Measurements from ENCODE around the gene KCNQ2. TPM values are rescaled to one million over a fixed set of nuclear protein-coding genes. Genes with fewer than 3 reads are reported as not detected.
"Not testable (repeated sequence)": the region's sequence is repeated elsewhere in the genome, so short reads cannot be mapped to it uniquely, and the experiment has no call there.

KCNQ2 gene
- polyA plus RNA-seq, 4 donors, result 0.27 to 1.4 (median 0.65) TPM; not detected in 1

DNA sequence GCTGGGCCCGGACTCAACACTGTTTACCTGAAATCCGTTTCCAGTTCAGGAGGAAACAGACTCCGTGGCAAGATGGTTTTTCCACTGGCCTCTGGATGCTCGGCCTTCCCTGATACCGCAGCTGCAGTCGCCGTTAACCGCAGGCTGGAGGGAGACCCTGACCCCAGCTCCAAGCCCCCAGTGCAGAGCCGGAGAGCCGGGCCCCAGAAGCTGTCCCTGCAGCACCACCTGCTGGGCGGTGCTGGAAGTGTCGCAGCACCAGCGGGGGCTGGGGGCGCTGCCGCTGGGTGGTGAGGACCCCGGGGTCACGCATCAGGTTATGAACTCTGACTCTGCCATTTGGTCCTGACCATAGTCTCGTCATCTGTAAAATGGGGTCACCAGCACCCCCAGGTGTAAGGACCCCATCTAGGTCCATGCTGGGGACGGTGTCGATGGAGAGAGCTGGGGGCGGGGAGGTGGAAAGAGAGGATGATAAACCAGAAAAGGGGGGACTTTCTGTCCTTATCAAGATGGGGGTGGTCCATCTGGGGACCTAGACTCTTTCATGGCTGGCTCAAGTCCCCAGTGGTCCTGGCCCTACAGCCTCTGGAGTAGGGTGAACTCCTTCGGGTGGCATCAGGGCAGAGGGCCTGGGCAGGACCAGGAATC lies 90.5 kb downstream of the KCNQ2 start:
- peak in 1 of 2 donors; percentile 39 for DNase-seq
- Histone ChIP-seq H3K9me3 (ENCODE audit: control insufficient read depth in 2 of 2, insufficient read depth in 1 of 2, low read depth in 1 of 2, low read length in 1 of 2) (peaks cover 0 to 11% of the 10 kb centered on the region in 2 donors), H3K27ac (ENCODE audit: low read depth in 1 of 3, low read length in 2 of 3) (no peak overlapping the region), H3K27me3 (ENCODE audit: control insufficient read depth in 3 of 3, insufficient read depth in 3 of 3, low read length in 3 of 3) (peaks cover 0 to 5% (median 4%) of the 10 kb centered on the region in 3 donors), H3K4me3 (ENCODE audit: low read depth in 1 of 3, low read length in 3 of 3) (no peak overlapping the region), H3K36me3 (ENCODE audit: control insufficient read depth in 3 of 3, insufficient read depth in 2 of 3, low read depth in 1 of 3, low read length in 3 of 3) (no peaks in the 10 kb centered on the region), H3K4me1 (ENCODE audit: control insufficient read depth in 3 of 3, insufficient read depth in 2 of 3, low read depth in 1 of 3, low read length in 2 of 3) (peaks cover 0 to 10% (median 0%) of the 10 kb centered on the region in 3 donors)
- FAIRE-seq, result no peak
- 19 to 22% (median 21%) methylated on average over 22 of the region's 22 CpGs for WGBS, 3 donors

DNA sequence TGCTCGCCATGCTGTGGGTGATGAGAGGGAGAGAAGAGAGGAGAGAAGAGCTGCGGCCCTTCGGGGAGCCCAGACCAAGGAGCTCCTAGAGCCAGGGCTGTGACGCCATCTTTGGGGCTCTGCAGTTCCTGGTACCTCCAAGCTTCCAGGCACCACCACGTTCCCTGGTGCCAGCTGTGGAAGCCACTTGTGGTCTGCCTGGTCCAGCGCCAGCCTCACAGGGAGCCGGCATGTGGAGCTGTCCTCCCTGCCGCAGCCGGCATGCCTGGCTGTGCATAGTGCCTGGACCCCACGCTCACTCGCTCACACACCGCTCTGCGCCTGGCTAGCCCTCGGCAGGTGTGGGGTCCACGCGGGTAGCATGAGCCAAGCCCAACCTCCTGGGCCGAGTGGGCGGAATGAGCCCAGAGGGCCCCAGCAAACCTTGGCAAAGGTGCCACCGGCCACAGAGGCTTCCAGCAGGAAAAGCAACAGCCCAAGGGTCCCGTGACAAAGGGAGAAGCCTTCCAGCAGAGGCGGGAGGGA lies 92.0 kb downstream of the KCNQ2 start:
- FAIRE-seq (no peak), DNase-seq (no peak)
- Histone ChIP-seq H3K9me3 (ENCODE audit: control insufficient read depth in 2 of 2, insufficient read depth in 1 of 2, low read depth in 1 of 2, low read length in 1 of 2) (peaks cover 0 to 2% of the 10 kb centered on the region in 2 donors), H3K4me1 (ENCODE audit: control insufficient read depth in 3 of 3, insufficient read depth in 2 of 3, low read depth in 1 of 3, low read length in 2 of 3) (peaks cover 0 to 13% (median 0%) of the 10 kb centered on the region in 3 donors), H3K27me3 (ENCODE audit: control insufficient read depth in 3 of 3, insufficient read depth in 3 of 3, low read length in 3 of 3) (peaks cover 0 to 8% (median 5%) of the 10 kb centered on the region in 3 donors), H3K36me3 (ENCODE audit: control insufficient read depth in 3 of 3, insufficient read depth in 2 of 3, low read depth in 1 of 3, low read length in 3 of 3) (no peaks in the 10 kb centered on the region), H3K27ac (ENCODE audit: low read depth in 1 of 3, low read length in 2 of 3) (no peak overlapping the region), H3K4me3 (ENCODE audit: low read depth in 1 of 3, low read length in 3 of 3) (no peak overlapping the region)
- 86 to 91% (median 86%) methylated on average over 19 to 21 of the region's 21 CpGs for WGBS, 3 donors

- not testable (repeated sequence) for H3K27me3 ChIP-seq (ENCODE audit: control insufficient read depth in 3 of 3, insufficient read depth in 3 of 3, low read length in 3 of 3); H3K27ac ChIP-seq (ENCODE audit: low read depth in 1 of 3, low read length in 2 of 3); H3K36me3 ChIP-seq (ENCODE audit: control insufficient read depth in 3 of 3, insufficient read depth in 2 of 3, low read depth in 1 of 3, low read length in 3 of 3); FAIRE-seq; DNase-seq; H3K9me3 ChIP-seq (ENCODE audit: control insufficient read depth in 2 of 2, insufficient read depth in 1 of 2, low read depth in 1 of 2, low read length in 1 of 2); H3K4me3 ChIP-seq (ENCODE audit: low read depth in 1 of 3, low read length in 3 of 3)
- 83 to 88% (median 84%) methylated on average over 8 to 9 of the region's 9 CpGs for WGBS, 3 donors
- H3K4me1 ChIP-seq (ENCODE audit: control insufficient read depth in 3 of 3, insufficient read depth in 2 of 3, low read depth in 1 of 3, low read length in 2 of 3), result peaks cover 0 to 16% (median 0%) of the 10 kb centered on the region in 3 donors
Measured at GRCh38 chr20:63379872-63380271, 92.6 kb downstream of the KCNQ2 start.

- H3K9me3 ChIP-seq (ENCODE audit: control insufficient read depth in 2 of 2, insufficient read depth in 1 of 2, low read depth in 1 of 2, low read length in 1 of 2), result peaks cover 0 to 2% of the 10 kb centered on the region in 2 donors
- WGBS, 3 donors, result 76 to 83% (median 78%) methylated on average over 11 of the region's 11 CpGs
- H3K27ac ChIP-seq (ENCODE audit: low read depth in 1 of 3, low read length in 2 of 3), result no peak overlapping the region
- H3K36me3 ChIP-seq (ENCODE audit: control insufficient read depth in 3 of 3, insufficient read depth in 2 of 3, low read depth in 1 of 3, low read length in 3 of 3), result no peaks in the 10 kb centered on the region
- FAIRE-seq (no peak), DNase-seq (no peak)
- H3K4me1 ChIP-seq (ENCODE audit: control insufficient read depth in 3 of 3, insufficient read depth in 2 of 3, low read depth in 1 of 3, low read length in 2 of 3), result peaks cover 0 to 21% (median 0%) of the 10 kb centered on the region in 3 donors
- peaks cover 0 to 8% (median 5%) of the 10 kb centered on the region in 3 donors for H3K27me3 ChIP-seq (ENCODE audit: control insufficient read depth in 3 of 3, insufficient read depth in 3 of 3, low read length in 3 of 3)
- no peak overlapping the region for H3K4me3 ChIP-seq (ENCODE audit: low read depth in 1 of 3, low read length in 3 of 3)
Measured at GRCh38 chr20:63379296-63379695, 93.2 kb downstream of the KCNQ2 start.

DNA sequence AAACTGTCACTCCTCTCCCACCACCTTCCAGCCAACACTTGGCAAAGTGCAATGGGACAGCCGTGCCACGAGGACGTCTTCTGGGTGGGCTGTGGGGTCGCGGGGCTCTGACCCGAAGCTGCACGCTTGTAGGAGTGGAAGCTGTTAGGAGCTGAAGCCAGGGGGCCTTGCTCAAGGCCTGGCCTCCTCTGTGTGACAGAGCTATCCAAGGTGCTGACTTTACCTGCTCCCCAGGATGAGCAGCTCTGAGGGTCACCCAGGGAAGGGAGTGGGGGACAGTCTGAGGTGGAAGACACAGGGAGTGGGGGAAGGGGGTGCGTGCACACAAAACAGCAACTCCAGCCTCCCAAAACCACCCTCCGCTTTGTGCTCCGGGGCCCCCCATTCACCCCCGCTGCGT lies 93.8 kb downstream of the KCNQ2 start:
- no peak for DNase-seq
- no peak for FAIRE-seq
- H3K36me3 ChIP-seq (ENCODE audit: control insufficient read depth in 3 of 3, insufficient read depth in 2 of 3, low read depth in 1 of 3, low read length in 3 of 3), result no peaks in the 10 kb centered on the region
- H3K27ac ChIP-seq (ENCODE audit: low read depth in 1 of 3, low read length in 2 of 3), result no peak overlapping the region
- no peak overlapping the region for H3K4me3 ChIP-seq (ENCODE audit: low read depth in 1 of 3, low read length in 3 of 3)
- peaks cover 0 to 8% (median 5%) of the 10 kb centered on the region in 3 donors for H3K27me3 ChIP-seq (ENCODE audit: control insufficient read depth in 3 of 3, insufficient read depth in 3 of 3, low read length in 3 of 3)
- peaks cover 0 to 2% of the 10 kb centered on the region in 2 donors for H3K9me3 ChIP-seq (ENCODE audit: control insufficient read depth in 2 of 2, insufficient read depth in 1 of 2, low read depth in 1 of 2, low read length in 1 of 2)
- H3K4me1 ChIP-seq (ENCODE audit: control insufficient read depth in 3 of 3, insufficient read depth in 2 of 3, low read depth in 1 of 3, low read length in 2 of 3), result peaks cover 0 to 27% (median 0%) of the 10 kb centered on the region in 3 donors
- 64 to 70% (median 66%) methylated on average over 12 of the region's 12 CpGs for WGBS, 3 donors

DNA sequence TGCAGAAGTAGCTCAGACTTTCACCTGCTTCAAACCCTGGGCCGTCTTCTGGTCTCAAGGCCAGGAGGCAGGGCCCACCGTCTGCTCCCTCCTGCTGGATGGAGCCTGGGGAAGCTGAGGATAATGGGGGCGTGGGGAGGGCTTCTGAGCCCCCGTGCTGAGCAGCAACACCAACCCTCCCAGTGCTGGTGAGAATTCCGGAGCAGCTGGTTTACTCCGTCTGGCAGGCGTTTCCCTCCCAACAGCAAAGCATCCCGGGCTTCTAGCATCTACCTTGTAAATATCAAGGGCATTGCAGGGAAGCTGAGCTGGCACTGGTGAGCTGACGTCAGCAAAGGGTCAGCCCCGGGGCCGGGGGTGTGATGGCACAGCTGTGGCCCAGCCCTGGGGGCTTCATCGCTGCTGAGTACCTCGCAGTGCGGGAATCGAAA lies 94.5 kb downstream of the KCNQ2 start:
- 38 to 42% (median 41%) methylated on average over 15 of the region's 15 CpGs for WGBS, 3 donors
- Histone ChIP-seq H3K9me3 (ENCODE audit: control insufficient read depth in 2 of 2, insufficient read depth in 1 of 2, low read depth in 1 of 2, low read length in 1 of 2) (peaks cover 0 to 2% of the 10 kb centered on the region in 2 donors), H3K27me3 (ENCODE audit: control insufficient read depth in 3 of 3, insufficient read depth in 3 of 3, low read length in 3 of 3) (peaks cover 0 to 8% (median 5%) of the 10 kb centered on the region in 3 donors), H3K4me3 (ENCODE audit: low read depth in 1 of 3, low read length in 3 of 3) (no peak overlapping the region), H3K27ac (ENCODE audit: low read depth in 1 of 3, low read length in 2 of 3) (no peak overlapping the region), H3K36me3 (ENCODE audit: control insufficient read depth in 3 of 3, insufficient read depth in 2 of 3, low read depth in 1 of 3, low read length in 3 of 3) (no peaks in the 10 kb centered on the region), H3K4me1 (ENCODE audit: control insufficient read depth in 3 of 3, insufficient read depth in 2 of 3, low read depth in 1 of 3, low read length in 2 of 3) (peaks cover 0 to 27% (median 0%) of the 10 kb centered on the region in 3 donors)
- DNase-seq (no peak), FAIRE-seq (no peak)

DNA sequence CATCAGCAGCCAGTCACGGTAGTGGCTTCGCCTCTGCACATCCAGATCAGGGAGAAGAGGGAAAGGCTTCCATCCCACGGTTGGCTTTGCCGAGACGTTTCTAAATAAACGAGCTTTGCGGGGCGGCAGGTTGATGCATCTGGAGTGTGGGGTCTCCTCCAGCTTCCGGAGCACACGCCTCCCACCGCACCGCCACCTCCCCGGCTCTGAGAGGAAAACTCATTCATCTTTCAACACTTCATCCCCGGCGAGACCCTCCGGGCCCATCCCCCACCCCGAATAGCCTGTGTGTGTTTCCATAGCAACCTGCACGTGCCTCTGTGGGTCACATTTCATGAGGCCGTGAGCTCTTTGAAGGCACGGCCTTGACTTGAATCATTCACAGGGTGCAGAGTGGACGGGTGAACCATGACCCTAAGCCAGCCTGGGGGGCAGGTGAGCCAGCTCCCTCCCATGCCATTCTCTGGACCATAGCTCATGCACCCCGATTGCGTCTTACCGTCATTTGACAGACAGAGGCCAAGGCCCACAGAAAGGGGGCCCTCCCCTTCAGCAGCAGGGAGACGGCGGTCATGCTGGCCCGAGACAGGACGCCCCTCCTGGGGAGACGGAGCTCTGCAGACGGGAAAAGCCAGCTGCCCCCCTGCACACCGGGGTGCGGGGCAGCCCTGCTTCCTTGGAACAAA lies 95.1 kb downstream of the KCNQ2 start:
- 12 to 18% (median 16%) methylated on average over 31 to 32 of the region's 32 CpGs for WGBS, 3 donors
- H3K27me3 ChIP-seq (ENCODE audit: control insufficient read depth in 3 of 3, insufficient read depth in 3 of 3, low read length in 3 of 3), result peaks cover 0 to 8% (median 5%) of the 10 kb centered on the region in 3 donors

More for the DNA sequence above, 95.1 kb downstream of the KCNQ2 start:
- Histone ChIP-seq H3K4me3 (ENCODE audit: low read depth in 1 of 3, low read length in 3 of 3) (no peak overlapping the region), H3K9me3 (ENCODE audit: control insufficient read depth in 2 of 2, insufficient read depth in 1 of 2, low read depth in 1 of 2, low read length in 1 of 2) (peaks cover 0 to 2% of the 10 kb centered on the region in 2 donors), H3K36me3 (ENCODE audit: control insufficient read depth in 3 of 3, insufficient read depth in 2 of 3, low read depth in 1 of 3, low read length in 3 of 3) (no peaks in the 10 kb centered on the region), H3K27ac (ENCODE audit: low read depth in 1 of 3, low read length in 2 of 3) (no peak overlapping the region), H3K4me1 (ENCODE audit: control insufficient read depth in 3 of 3, insufficient read depth in 2 of 3, low read depth in 1 of 3, low read length in 2 of 3) (peaks cover 0 to 27% (median 0%) of the 10 kb centered on the region in 3 donors)
- DNase-seq (peak in 1 of 2 donors; percentile 30), FAIRE-seq (no peak)

Measured in small intestine (tissue), 7 donors.